Stomach (tissue), 4 donors: ENCODE measurements around the gene PLXNB3.

Experiments used
- EP300 ChIP-seq: sonication (generic); formaldehyde crosslinking; IDR thresholded peaks from one replicate; pipeline ENCODE4 v1.6.1; 2017; ENCODE audit warnings: antibody characterized with exemption
- POLR2A ChIP-seq, 4 donors: fragments of 450-650 bp; IDR thresholded peaks; one replicate each; pipeline ENCODE4 v1.6.1; 2016; ENCODE audit warnings: antibody characterized with exemption in 4 of 4, control low read depth in 2 of 4, mild to moderate bottlenecking in 1 of 4, moderate library complexity in 1 of 4
- POLR2AphosphoS5 ChIP-seq, 3 donors: sonication (generic); formaldehyde crosslinking; IDR thresholded peaks; one replicate each; pipeline ENCODE4 v1.6.1; 2016; ENCODE audit warnings: antibody characterized with exemption in 3 of 3
- TF ChIP-seq, protein P1 (sequence below), 7 experiments: fragments of 450-650 bp in 4 of 7; fragments of 200-600 bp in 3 of 7; sonication (generic) in 3 of 7; IDR thresholded peaks; one replicate each; pipeline ENCODE4 v1.5.1; 2016 to 2019; ENCODE audit warnings: antibody characterized with exemption in 7 of 7, control low read depth in 2 of 7, mild to moderate bottlenecking in 1 of 7

DNA sequence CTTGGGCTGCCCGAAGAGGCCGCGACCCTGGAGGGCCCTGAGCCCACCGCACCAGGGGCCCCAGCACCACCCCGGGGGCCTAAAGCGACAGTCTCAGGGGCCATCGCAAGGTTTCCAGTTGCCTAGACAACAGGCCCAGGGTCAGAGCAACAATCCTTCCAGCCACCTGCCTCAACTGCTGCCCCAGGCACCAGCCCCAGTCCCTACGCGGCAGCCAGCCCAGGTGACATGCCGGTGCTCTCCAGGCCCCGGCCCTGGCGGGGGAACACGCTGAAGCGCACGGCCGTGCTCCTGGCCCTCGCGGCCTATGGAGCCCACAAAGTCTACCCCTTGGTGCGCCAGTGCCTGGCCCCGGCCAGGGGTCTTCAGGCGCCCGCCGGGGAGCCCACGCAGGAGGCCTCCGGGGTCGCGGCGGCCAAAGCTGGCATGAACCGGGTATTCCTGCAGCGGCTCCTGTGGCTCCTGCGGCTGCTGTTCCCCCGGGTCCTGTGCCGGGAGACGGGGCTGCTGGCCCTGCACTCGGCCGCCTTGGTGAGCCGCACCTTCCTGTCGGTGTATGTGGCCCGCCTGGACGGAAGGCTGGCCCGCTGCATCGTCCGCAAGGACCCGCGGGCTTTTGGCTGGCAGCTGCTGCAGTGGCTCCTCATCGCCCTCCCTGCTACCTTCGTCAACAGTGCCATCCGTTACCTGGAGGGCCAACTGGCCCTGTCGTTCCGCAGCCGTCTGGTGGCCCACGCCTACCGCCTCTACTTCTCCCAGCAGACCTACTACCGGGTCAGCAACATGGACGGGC, 38.8 kb upstream of the PLXNB3 start:
- TF ChIP-seq, protein P1, sequence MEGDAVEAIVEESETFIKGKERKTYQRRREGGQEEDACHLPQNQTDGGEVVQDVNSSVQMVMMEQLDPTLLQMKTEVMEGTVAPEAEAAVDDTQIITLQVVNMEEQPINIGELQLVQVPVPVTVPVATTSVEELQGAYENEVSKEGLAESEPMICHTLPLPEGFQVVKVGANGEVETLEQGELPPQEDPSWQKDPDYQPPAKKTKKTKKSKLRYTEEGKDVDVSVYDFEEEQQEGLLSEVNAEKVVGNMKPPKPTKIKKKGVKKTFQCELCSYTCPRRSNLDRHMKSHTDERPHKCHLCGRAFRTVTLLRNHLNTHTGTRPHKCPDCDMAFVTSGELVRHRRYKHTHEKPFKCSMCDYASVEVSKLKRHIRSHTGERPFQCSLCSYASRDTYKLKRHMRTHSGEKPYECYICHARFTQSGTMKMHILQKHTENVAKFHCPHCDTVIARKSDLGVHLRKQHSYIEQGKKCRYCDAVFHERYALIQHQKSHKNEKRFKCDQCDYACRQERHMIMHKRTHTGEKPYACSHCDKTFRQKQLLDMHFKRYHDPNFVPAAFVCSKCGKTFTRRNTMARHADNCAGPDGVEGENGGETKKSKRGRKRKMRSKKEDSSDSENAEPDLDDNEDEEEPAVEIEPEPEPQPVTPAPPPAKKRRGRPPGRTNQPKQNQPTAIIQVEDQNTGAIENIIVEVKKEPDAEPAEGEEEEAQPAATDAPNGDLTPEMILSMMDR (IDR thresholded peaks at IDR 0.05), result no peak
- TF ChIP-seq EP300 (no peak), POLR2AphosphoS5 (IDR thresholded peaks at IDR 0.05) (no peak), POLR2A (IDR thresholded peaks at IDR 0.05) (no peak)
